HepG2 (cell line): ENCODE measurements around the gene GTF2H4. TPM values are rescaled to one million over a fixed set of nuclear protein-coding genes. Genes with fewer than 3 reads are reported as not detected.

Source experiments
- ATAD3A ChIP-seq: sonication (generic); formaldehyde crosslinking; IDR thresholded peaks from 2 replicates; pipeline ENCODE4 v1.4.0; 2020; ENCODE audit warnings: missing genetic modification reagents
- FOXC1 ChIP-seq: sonication (generic); formaldehyde crosslinking; IDR thresholded peaks from 2 replicates; pipeline ENCODE4 v1.8.0; 2022; ENCODE audit warnings: mild to moderate bottlenecking, missing genetic modification reagents, borderline replicate concordance
- GATAD2A ChIP-seq: IDR thresholded peaks from 2 replicates; pipeline ENCODE4 v1.6.1; 2016
- ISX ChIP-seq: sonication (generic); formaldehyde crosslinking; conservative IDR thresholded peaks from 2 replicates; pipeline ENCODE4 v1.5.0; 2020; ENCODE audit warnings: missing genetic modification reagents
- KDM4B ChIP-seq: sonication (generic); formaldehyde crosslinking; IDR thresholded peaks from 2 replicates; pipeline ENCODE4 v1.4.0; 2020; ENCODE audit warnings: missing genetic modification reagents
- KDM5A ChIP-seq: fragments of 200-600 bp; sonication (generic); IDR thresholded peaks from 2 replicates; pipeline ENCODE4 v1.7.0; 2018; ENCODE audit warnings: antibody characterized with exemption, mild to moderate bottlenecking, low read length, borderline replicate concordance
- MAFK ChIP-seq, 2 experiments: IDR thresholded peaks in 1 of 2; conservative IDR thresholded peaks in 1 of 2; 2 replicates each; pipeline ENCODE4 v1.6.1; 2011; ENCODE audit warnings: improper control_type of control experiment in 2 of 2, low read length in 2 of 2
- TMF1 ChIP-seq: sonication (generic); formaldehyde crosslinking; IDR thresholded peaks from 2 replicates; pipeline ENCODE4 v1.8.1; 2022; ENCODE audit warnings: low read depth, missing genetic modification reagents
- ZNF143 ChIP-seq: sonication (generic); formaldehyde crosslinking; IDR thresholded peaks from 2 replicates; pipeline ENCODE4 v1.4.0; 2020; ENCODE audit warnings: missing genetic modification reagents
- ZNF333 ChIP-seq: sonication (generic); formaldehyde crosslinking; IDR thresholded peaks from 2 replicates; pipeline ENCODE4 v1.4.0; 2020; ENCODE audit warnings: mild to moderate bottlenecking, missing genetic modification reagents, borderline replicate concordance
- ZNF619 ChIP-seq: sonication (generic); formaldehyde crosslinking; IDR thresholded peaks from 2 replicates; pipeline ENCODE4 v1.4.0; 2020; ENCODE audit warnings: mild to moderate bottlenecking, missing genetic modification reagents
- ZNF773 ChIP-seq: sonication (generic); formaldehyde crosslinking; IDR thresholded peaks from 2 replicates; pipeline ENCODE4 v1.4.0; 2020; ENCODE audit warnings: missing genetic modification reagents, borderline replicate concordance
- ZNF777 ChIP-seq: sonication (generic); formaldehyde crosslinking; IDR thresholded peaks from 2 replicates; pipeline ENCODE4 v1.4.0; 2020; ENCODE audit warnings: missing genetic modification reagents
- polyA plus RNA-seq, 8 experiments: library from polyadenylated mRNA; depleted of rRNA in 3 of 8; stranded (reverse) in 7 of 8; unstranded in 1 of 8; fragments of >200 nt; fragmentation: Illumina TruSeq in 4 of 8; extraction: Trizol in 4 of 8; gene quantifications; 2 replicates each; pipeline versions ENCODE4 v1.2.1 to v1.2.3, GENCODE V29; 2011 to 2016; ENCODE audit warnings: low read depth in 4 of 8, missing spikeins in 1 of 8, mixed read lengths in 1 of 8; ENCODE audit not compliant: insufficient read depth in 1 of 8
- total RNA-seq, 5 experiments: library from RNA; depleted of rRNA; stranded (reverse); fragments of >200 nt; fragmentation: Illumina TruSeq; extraction: Trizol; gene quantifications; 2 replicates each; pipeline ENCODE4 v1.2.3, GENCODE V29; 2016; ENCODE audit warnings: low read depth in 1 of 5
- TF ChIP-seq, protein P1 (sequence below), 2 experiments: sonication (generic) in 1 of 2; formaldehyde crosslinking in 1 of 2; IDR thresholded peaks; 2 replicates each; pipeline versions ENCODE4 v1.6.1 to v1.9.0; 2014 to 2022; ENCODE audit warnings: antibody characterized with exemption in 1 of 2, borderline replicate concordance in 1 of 2, inconsistent platforms in 1 of 2, low read depth in 1 of 2, missing genetic modification reagents in 1 of 2
- TF ChIP-seq, protein P2 (sequence below): IDR thresholded peaks from 2 replicates; pipeline ENCODE4 v1.6.1; 2012; ENCODE audit warnings: inconsistent platforms
- TF ChIP-seq, protein P3 (sequence below): IDR thresholded peaks from 2 replicates; pipeline ENCODE4 v1.6.1; 2018; ENCODE audit warnings: missing genetic modification reagents, mild to moderate bottlenecking, missing compliant biosample characterization
- TF ChIP-seq, protein P4 (sequence below): sonication (generic); formaldehyde crosslinking; IDR thresholded peaks from 2 replicates; pipeline ENCODE4 v1.4.0; 2020; ENCODE audit warnings: missing genetic modification reagents, low read depth, mild to moderate bottlenecking, borderline replicate concordance
- TF ChIP-seq, protein P5 (sequence below): sonication (generic); formaldehyde crosslinking; IDR thresholded peaks from 2 replicates; pipeline ENCODE4 v1.4.0; 2020; ENCODE audit warnings: missing genetic modification reagents

The GTF2H4 gene
- total and polyA plus RNA-seq, 2 of the 13 experiments (the other 11 are each of a cell fraction or from before 2014, with no cell fraction given) = 15.9 to 49.3 TPM

DNA sequence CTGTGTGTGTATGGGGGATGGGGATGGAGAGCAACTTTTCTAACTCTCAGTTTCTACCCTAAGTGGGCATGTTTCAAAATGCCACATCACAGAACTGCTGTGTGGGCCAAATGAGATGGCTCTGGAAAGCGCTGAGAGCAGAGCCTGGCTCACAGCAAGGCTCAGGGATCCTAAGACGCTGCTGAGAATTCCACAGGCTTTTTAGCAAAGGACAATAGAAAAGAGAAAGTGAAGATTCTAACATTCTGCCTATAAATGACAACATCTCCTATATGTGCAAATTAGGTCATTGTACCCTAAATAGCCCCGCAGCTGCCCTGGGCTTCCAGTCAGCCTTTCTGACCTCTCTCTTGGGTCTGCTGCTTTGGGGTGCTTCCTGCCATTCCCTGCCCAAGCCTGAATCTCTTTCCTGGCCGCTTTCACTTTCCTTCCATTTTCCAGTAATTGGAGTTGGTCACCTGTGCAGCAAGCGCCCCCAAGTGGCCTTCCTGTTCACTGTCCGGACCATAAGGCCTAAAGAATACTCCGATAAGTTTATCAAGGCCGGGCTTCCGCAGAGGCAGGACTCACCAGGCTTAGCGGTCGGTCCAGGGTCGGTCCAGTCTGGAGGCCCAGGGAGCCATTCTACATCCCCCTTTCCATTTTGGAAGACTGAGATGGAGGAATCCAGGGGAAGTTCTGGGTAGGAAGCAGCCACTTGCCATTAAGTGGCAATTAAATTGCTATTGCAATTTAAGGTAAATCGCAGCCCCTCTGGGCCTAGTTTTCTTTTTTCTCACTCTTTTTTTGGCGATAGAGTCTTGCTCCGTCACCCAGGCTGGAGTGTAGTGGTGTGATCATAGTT, 30.4 kb upstream of the GTF2H4 start (continued):
- TF ChIP-seq, protein P1, sequence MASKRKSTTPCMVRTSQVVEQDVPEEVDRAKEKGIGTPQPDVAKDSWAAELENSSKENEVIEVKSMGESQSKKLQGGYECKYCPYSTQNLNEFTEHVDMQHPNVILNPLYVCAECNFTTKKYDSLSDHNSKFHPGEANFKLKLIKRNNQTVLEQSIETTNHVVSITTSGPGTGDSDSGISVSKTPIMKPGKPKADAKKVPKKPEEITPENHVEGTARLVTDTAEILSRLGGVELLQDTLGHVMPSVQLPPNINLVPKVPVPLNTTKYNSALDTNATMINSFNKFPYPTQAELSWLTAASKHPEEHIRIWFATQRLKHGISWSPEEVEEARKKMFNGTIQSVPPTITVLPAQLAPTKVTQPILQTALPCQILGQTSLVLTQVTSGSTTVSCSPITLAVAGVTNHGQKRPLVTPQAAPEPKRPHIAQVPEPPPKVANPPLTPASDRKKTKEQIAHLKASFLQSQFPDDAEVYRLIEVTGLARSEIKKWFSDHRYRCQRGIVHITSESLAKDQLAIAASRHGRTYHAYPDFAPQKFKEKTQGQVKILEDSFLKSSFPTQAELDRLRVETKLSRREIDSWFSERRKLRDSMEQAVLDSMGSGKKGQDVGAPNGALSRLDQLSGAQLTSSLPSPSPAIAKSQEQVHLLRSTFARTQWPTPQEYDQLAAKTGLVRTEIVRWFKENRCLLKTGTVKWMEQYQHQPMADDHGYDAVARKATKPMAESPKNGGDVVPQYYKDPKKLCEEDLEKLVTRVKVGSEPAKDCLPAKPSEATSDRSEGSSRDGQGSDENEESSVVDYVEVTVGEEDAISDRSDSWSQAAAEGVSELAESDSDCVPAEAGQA (IDR thresholded peaks at IDR 0.05; ENCODE audit: low read depth) = no peak; the same call in 1 of the 2 replicates
- TF ChIP-seq, protein P1 (CRISPR knock-in tag; IDR thresholded peaks at IDR 0.05; ENCODE audit: borderline replicate concordance) = no peak
- TF ChIP-seq, protein P2, sequence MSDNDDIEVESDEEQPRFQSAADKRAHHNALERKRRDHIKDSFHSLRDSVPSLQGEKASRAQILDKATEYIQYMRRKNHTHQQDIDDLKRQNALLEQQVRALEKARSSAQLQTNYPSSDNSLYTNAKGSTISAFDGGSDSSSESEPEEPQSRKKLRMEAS = no peak; the same call in 1 of the 2 replicates
- TF ChIP-seq KDM5A (no peak; the same call in 1 of the 2 replicates), TMF1 (CRISPR knock-in tag) (no peak; the same call in 1 of the 2 replicates), KDM4B (CRISPR knock-in tag) (peak; percentile 83; the same call in 1 of the 2 replicates), ZNF333 (CRISPR knock-in tag) (no peak), ISX (CRISPR knock-in tag) (no peak), ZNF773 (CRISPR knock-in tag) (no peak), MAFK (conservative IDR thresholded peaks at IDR 0.05 in 1 of 2, IDR thresholded peaks at IDR 0.05 in 1 of 2; ENCODE audit: low read length in 2 of 2) (peak in 1 of 2 experiments; percentile 13; a peak in 1 of 4 replicates), ZNF143 (CRISPR knock-in tag) (no peak), GATAD2A (CRISPR knock-in tag) (peak; percentile 79), ATAD3A (CRISPR knock-in tag) (no peak), FOXC1 (CRISPR knock-in tag) (0 out of 2 replicates have a peak, but pooled peaks have one; percentile 20), ZNF619 (CRISPR knock-in tag) (no peak), ZNF777 (CRISPR knock-in tag) (no peak)
- TF ChIP-seq, protein P3, sequence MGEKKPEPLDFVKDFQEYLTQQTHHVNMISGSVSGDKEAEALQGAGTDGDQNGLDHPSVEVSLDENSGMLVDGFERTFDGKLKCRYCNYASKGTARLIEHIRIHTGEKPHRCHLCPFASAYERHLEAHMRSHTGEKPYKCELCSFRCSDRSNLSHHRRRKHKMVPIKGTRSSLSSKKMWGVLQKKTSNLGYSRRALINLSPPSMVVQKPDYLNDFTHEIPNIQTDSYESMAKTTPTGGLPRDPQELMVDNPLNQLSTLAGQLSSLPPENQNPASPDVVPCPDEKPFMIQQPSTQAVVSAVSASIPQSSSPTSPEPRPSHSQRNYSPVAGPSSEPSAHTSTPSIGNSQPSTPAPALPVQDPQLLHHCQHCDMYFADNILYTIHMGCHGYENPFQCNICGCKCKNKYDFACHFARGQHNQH = peak; percentile 49; the same call in 1 of the 2 replicates
- TF ChIP-seq, protein P4, sequence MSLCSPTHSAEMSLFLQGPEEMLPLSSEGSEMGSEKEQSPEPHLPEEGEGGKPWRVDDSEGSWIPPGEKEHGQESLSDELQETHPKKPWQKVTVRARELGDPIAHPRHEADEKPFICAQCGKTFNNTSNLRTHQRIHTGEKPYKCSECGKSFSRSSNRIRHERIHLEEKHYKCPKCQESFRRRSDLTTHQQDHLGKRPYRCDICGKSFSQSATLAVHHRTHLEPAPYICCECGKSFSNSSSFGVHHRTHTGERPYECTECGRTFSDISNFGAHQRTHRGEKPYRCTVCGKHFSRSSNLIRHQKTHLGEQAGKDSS (CRISPR knock-in tag) = no peak
- TF ChIP-seq, protein P5, sequence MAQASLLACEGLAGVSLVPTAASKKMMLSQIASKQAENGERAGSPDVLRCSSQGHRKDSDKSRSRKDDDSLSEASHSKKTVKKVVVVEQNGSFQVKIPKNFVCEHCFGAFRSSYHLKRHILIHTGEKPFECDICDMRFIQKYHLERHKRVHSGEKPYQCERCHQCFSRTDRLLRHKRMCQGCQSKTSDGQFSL = no peak
